Measurements from ENCODE around the gene TRIM42. TPM values are rescaled to one million over a fixed set of nuclear protein-coding genes. Genes with fewer than 3 reads are reported as not detected.

Gene TRIM42
- total and polyA plus RNA-seq, 2 donors (not counting 1 experiment from before 2014, with no cell fraction given) = not detected

- Mint-ChIP-seq H3K9me3 (ENCODE audit: insufficient read depth) (no peaks in the 10 kb centered on the region), H3K4me3 (no peak overlapping the region), H3K27ac (no peak overlapping the region), H3K27me3 (peaks cover 12% of the 10 kb centered on the region), H3K4me1 (peaks cover 2% of the 10 kb centered on the region)
- ChIA-PET POLR2A (no interaction called here), CTCF (no interaction called here)
- Histone ChIP-seq H3K36me3 (replicated peaks in 1 of 2; ENCODE audit: control extremely low read depth in 1 of 2, control insufficient read depth in 1 of 2, extremely low read depth in 1 of 2, insufficient read depth in 2 of 2, low read length in 1 of 2) (no peaks in the 10 kb centered on the region), H2AFZ (ENCODE audit: insufficient read depth, low read depth, low read length, poor library complexity, severe bottlenecking) (no peak overlapping the region), H3K9me3 (ENCODE audit: control extremely low read depth in 1 of 3, control insufficient read depth in 2 of 3, insufficient read depth in 1 of 3, low read length in 2 of 3) (peaks cover 0 to 3% (median 0%) of the 10 kb centered on the region in 3 donors), H3K27me3 (replicated peaks in 1 of 4; ENCODE audit: control extremely low read depth in 1 of 4, control insufficient read depth in 3 of 4, insufficient read depth in 4 of 4, low read length in 3 of 4) (peaks cover 0 to 4% (median 0%) of the 10 kb centered on the region in 4 experiments), H3K4me1 (ENCODE audit: control insufficient read depth in 2 of 2, insufficient read depth in 2 of 2, low read length in 2 of 2) (no peaks in the 10 kb centered on the region), H3K9ac (ENCODE audit: low read length) (no peak overlapping the region), H4K20me1 (ENCODE audit: control insufficient read depth, insufficient read depth, low read length, poor library complexity, severe bottlenecking) (no peaks in the 10 kb centered on the region), H3K27ac (ENCODE audit: low read length in 2 of 2) (no peak overlapping the region), H3K4me3 (ENCODE audit: control extremely low read depth in 1 of 5, extremely low read depth in 1 of 5, insufficient read depth in 1 of 5, low read depth in 2 of 5, low read length in 4 of 5) (no peak overlapping the region), H3K4me2 (replicated peaks; ENCODE audit: low read depth, low read length, poor library complexity, severe bottlenecking) (no peak overlapping the region), H3K79me2 (ENCODE audit: control insufficient read depth, insufficient read depth, low read length) (no peaks in the 10 kb centered on the region)
- ATAC-seq (ENCODE audit: low read depth) (no peak), DNase-seq (no peak)
- 86% methylated on average over 6 of the region's 6 CpGs for WGBS (ENCODE audit: insufficient coverage)
- intact Hi-C loops (cut with micrococcal nuclease) = no loop called here
- no peak for TF ChIP-seq EZH2 (IDR thresholded peaks at IDR 0.05; ENCODE audit: borderline replicate concordance, insufficient read depth, low read depth, low read length, poor library complexity, severe bottlenecking)
- TF ChIP-seq, protein P1, sequence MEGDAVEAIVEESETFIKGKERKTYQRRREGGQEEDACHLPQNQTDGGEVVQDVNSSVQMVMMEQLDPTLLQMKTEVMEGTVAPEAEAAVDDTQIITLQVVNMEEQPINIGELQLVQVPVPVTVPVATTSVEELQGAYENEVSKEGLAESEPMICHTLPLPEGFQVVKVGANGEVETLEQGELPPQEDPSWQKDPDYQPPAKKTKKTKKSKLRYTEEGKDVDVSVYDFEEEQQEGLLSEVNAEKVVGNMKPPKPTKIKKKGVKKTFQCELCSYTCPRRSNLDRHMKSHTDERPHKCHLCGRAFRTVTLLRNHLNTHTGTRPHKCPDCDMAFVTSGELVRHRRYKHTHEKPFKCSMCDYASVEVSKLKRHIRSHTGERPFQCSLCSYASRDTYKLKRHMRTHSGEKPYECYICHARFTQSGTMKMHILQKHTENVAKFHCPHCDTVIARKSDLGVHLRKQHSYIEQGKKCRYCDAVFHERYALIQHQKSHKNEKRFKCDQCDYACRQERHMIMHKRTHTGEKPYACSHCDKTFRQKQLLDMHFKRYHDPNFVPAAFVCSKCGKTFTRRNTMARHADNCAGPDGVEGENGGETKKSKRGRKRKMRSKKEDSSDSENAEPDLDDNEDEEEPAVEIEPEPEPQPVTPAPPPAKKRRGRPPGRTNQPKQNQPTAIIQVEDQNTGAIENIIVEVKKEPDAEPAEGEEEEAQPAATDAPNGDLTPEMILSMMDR (IDR thresholded peaks at IDR 0.05) = no peak
These were observed 53.7 kb downstream of the TRIM42 start for GRCh38 chr3:140731440-140732119.

- Histone ChIP-seq H3K79me2 (ENCODE audit: control insufficient read depth, insufficient read depth, low read length) (no peaks in the 10 kb centered on the region), H4K20me1 (ENCODE audit: control insufficient read depth, insufficient read depth, low read length, poor library complexity, severe bottlenecking) (no peaks in the 10 kb centered on the region), H3K27ac (ENCODE audit: low read length in 2 of 2) (no peak overlapping the region), H3K9ac (ENCODE audit: low read length) (no peak overlapping the region), H3K36me3 (replicated peaks in 1 of 2; ENCODE audit: control extremely low read depth in 1 of 2, control insufficient read depth in 1 of 2, extremely low read depth in 1 of 2, insufficient read depth in 2 of 2, low read length in 1 of 2) (no peaks in the 10 kb centered on the region), H2AFZ (ENCODE audit: insufficient read depth, low read depth, low read length, poor library complexity, severe bottlenecking) (no peak overlapping the region), H3K27me3 (replicated peaks in 1 of 4; ENCODE audit: control extremely low read depth in 1 of 4, control insufficient read depth in 3 of 4, insufficient read depth in 4 of 4, low read length in 3 of 4) (peaks cover 0 to 7% (median 0%) of the 10 kb centered on the region in 4 experiments), H3K9me3 (ENCODE audit: control extremely low read depth in 1 of 3, control insufficient read depth in 2 of 3, insufficient read depth in 1 of 3, low read length in 2 of 3) (peaks cover 0 to 3% (median 0%) of the 10 kb centered on the region in 3 donors), H3K4me2 (replicated peaks; ENCODE audit: low read depth, low read length, poor library complexity, severe bottlenecking) (no peak overlapping the region), H3K4me1 (ENCODE audit: control insufficient read depth in 2 of 2, insufficient read depth in 2 of 2, low read length in 2 of 2) (no peaks in the 10 kb centered on the region), H3K4me3 (ENCODE audit: control extremely low read depth in 1 of 5, extremely low read depth in 1 of 5, insufficient read depth in 1 of 5, low read depth in 2 of 5, low read length in 4 of 5) (no peak overlapping the region)
- DNase-seq (no peak), ATAC-seq (ENCODE audit: low read depth) (no peak)
- TF ChIP-seq, protein P1 (IDR thresholded peaks at IDR 0.05) = no peak
- TF ChIP-seq EZH2 (IDR thresholded peaks at IDR 0.05; ENCODE audit: borderline replicate concordance, insufficient read depth, low read depth, low read length, poor library complexity, severe bottlenecking) = no peak
- ChIA-PET POLR2A (no interaction called here), CTCF (no interaction called here)
- Mint-ChIP-seq H3K4me3 (no peak overlapping the region), H3K4me1 (no peaks in the 10 kb centered on the region), H3K27me3 (peaks cover 22% of the 10 kb centered on the region), H3K27ac (no peak overlapping the region), H3K9me3 (ENCODE audit: insufficient read depth) (no peaks in the 10 kb centered on the region)
- intact Hi-C loops (cut with micrococcal nuclease) = no loop called here
- 76% methylated on average over 2 of the region's 3 CpGs for WGBS (ENCODE audit: insufficient coverage)
These were observed 55.8 kb downstream of the TRIM42 start for GRCh38 chr3:140733623-140734022.

All from B cell (primary cell).